GM19438 (cell line): ENCODE data around the gene ADAMTS2.

Experiments used
- ATAC-seq: cut with Tn5 transposase; IDR thresholded peaks from one replicate; pipeline ENCODE4 v1.9.1; 2021; ENCODE audit warnings: low read depth; ENCODE audit not compliant: unreplicated experiment

ADAMTS2 gene

DNA sequence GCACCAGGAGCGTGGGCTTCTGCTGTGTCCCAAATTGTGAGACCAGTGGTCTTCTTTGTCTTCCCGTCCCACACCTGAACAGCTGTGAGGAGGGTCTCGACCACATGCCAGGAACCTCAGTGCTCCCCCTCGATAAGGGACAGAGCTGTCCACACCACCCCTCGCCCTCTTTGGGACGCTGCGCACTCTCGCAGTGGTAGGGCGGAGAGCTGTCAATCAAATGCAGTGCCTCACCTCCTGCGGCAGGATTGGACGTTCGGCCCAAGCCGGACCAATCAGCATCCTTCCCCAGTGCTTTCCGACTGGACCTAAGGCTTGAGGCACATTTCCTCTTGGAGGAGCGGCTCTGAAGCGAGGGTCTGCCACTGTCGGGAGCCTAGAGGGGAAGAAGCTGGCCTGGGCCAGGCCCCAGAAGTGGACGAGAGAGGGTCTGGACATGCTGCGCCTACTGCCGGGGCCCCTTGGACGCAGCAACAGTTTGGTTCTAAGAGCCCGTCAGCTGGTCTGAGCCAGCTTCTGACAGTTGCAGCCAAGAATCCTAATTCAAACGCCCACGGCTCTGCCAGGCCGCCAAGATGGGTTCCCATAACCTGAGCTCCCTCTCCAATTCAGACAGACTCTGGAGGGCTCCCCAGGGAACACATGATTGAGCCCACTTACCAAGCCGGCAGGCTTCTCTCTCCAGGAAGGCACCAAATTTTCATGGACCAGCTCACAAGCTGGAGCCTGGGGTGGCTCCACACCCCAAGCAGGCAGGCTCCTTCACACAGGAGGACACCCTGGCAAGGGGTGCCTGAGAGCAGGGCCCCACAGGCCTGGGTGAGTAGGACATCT lies 28.1 kb upstream of the ADAMTS2 start:
- ATAC-seq: no peak

GRCh38 chr5:179371681-179372680 lies 26.7 kb upstream of the ADAMTS2 start:
- no peak for ATAC-seq

DNA sequence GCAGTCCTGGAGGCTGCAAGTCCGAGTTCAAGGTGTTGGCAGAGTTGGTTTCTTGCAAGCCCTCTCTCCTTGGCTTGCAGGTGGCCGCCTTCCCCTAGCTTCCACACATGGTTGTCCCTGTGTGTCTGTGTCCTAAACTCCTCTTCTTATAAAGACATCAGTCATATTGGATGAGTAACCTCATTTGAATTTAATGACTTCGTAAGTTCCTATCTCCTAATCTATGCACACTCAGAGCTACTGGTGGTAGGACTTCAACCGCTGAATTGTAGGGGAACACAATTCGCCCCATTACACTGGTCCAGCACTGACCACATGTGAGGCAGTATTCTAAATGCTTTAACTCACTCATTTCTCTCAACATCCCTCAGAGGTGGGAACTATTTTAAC lies 25.9 kb upstream of the ADAMTS2 start:
- no peak for ATAC-seq

- ATAC-seq: no peak
Observed at GRCh38 chr5:179370490-179371120, 25.3 kb upstream of the ADAMTS2 start.

DNA sequence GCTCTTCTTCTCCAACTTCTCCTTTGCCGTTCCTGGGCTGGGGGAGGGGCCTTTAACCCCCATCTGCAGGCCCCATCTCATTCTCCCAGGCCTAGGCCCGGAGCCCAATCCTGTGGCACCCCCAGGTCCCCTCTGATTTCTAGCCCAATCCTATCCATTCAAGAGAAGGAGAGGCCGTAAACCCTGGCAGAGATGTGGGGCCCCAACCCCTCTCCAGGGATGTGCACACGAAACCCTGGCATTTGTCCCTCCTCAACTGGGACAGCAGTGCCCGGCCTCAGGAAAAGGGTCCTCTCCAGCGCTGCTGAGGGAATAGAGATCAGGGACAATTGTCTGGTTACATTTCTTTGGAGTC lies 24.2 kb upstream of the ADAMTS2 start:
- ATAC-seq: no peak

DNA sequence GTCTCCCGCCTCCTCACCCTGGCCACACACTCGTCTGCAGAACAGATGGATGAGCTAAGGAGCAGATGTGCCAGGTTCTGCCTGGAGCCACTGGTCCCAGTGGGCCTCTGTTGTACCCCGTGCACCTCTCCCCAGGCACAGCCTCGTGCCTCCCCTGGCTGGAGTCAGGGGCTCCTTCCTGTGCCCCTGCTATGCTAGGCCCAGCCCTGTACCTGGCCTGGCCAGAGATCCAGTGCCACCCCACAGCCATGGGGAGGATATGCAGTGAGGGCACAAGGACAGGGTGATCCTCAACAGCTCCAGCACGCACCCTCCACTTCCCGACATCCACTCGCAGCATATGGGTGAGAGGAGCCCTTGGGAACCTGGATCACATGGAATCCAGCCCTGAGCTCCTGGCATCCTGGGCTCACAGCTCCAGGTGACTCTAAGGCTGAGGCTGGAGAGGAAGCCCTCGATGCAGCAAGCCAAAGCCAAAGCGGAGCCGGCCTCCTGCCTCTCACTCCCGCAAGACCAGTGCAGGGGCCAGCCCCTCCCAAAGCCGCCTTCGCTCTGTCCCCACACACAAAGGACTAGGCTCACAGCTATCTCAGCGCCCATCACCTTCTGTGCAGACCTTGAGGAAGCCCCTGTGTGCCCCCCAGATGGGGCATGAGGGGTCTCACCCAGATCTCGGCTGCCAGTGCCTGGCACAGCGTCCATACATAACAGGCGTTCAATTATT lies 23.7 kb upstream of the ADAMTS2 start:
- no peak for ATAC-seq

DNA sequence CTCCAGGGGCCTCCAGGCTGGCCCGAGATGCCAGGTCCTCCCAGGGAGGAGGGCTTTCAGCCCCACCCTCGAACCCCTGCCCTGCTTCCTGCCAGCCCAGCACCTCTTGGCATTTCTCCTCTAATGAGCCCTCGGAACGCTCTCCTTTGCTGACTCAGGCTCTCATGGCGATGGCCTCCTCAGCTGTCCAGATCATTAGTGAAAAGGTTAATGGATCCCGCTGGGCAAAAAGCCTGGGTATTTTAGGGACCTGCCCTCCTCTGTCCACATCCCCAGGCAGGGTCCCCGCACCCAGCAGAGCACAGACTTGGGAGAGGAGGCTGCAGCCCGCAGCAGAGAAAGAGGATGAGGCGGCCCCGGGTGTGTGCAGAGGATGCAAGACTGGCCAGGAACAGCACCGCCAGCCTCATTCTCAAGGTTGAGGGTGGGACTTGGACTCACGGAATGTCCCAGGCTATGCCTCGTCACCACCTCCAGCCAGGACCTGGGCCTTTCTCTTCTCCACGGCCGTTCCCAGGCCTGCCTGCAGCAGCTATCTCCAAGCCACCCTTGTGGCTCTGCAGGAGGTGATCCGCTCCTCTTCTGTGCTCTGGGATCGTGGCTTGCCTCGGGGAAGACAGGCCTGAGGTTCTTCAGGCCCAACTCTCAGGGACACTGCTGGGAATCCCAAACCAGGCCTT lies 23.0 kb upstream of the ADAMTS2 start:
- ATAC-seq: no peak

DNA sequence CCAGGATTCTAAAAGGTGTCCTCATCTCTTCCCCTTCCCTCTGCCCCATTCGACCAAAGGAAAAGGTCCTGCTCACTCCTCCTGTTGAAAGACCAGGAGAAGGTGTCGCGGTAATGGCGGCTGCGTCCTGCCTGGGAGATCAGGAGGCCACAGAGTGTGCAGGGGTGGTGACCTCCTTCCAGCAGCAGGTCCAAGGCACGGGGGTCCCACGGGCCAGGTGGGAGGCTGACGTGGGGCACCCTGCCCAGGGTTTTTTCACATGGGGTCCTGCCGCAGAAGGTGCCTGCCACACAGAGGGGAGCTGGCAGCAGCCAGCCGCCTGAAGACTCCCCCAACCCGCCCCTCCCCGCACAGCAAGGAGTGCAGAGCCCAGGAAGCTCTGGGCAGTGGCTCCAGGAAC lies 22.2 kb upstream of the ADAMTS2 start:
- no peak for ATAC-seq

DNA sequence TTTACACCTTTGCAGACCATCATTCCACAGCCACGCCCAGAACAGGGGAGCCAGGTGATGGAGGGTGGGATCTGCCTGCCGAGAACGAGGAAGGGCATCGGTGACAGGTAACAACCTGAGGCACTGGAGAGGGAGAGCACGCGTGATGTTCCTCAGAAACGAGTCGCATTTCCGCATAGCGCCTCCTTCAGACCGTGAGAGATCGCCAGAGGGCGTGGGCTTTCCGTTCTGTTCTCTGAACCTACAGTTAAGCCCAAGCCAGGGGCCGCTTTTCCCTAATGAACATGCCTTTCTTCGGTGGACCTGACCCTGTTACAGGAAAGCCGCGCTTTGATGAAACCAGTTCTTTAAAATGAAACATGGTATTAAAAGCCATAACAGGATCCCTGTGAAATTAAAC lies 17.1 kb upstream of the ADAMTS2 start:
- ATAC-seq: no peak

DNA sequence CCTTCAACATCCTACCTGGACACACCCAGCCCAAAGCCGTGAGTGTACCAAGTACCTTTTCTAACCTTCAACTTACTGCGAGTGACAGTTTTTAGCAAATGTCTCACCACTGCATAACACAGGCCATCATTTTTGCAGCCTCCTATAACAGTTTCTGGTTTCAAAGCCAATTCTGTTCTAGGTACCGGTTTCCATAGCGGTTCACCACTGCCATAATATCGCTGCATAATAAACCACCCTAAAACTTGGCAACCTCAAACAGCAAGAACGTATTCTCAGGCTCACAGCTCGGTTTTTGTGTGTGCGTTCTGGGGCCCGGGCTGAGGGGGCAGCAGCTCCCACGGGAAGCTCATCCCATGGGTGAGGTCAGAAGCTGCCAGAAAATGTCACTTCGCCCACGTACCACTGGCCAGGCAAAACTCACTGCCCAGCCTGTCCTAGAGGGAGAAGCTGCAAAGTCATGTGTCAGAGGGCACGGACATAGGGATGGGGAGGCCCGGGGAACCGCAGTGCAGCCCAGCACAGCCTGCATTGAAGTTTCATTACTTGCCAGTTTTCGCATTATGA lies 15.9 kb upstream of the ADAMTS2 start:
- ATAC-seq: no peak

DNA sequence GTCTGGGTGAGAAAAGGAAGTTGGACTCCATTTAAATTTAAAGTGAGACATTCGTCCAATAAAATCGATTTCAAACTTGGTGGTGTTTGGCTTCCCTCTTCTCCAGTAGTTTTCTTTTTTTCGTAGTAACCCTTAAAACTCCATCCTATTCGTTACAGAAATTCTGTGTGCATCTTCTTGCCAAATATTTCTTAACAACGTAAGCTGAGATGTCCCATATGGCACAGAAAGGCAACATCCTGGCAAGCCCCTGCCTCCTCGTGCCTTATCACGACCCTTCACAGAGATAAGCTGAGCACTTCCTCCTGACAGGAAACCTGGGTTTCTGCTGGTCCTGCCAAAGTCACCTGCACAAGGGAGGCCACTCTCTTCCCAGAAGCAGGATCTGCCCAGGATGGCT lies 11.8 kb upstream of the ADAMTS2 start:
- ATAC-seq: no peak

GRCh38 chr5:179355976-179356974 lies 11.0 kb upstream of the ADAMTS2 start:
- no peak for ATAC-seq

DNA sequence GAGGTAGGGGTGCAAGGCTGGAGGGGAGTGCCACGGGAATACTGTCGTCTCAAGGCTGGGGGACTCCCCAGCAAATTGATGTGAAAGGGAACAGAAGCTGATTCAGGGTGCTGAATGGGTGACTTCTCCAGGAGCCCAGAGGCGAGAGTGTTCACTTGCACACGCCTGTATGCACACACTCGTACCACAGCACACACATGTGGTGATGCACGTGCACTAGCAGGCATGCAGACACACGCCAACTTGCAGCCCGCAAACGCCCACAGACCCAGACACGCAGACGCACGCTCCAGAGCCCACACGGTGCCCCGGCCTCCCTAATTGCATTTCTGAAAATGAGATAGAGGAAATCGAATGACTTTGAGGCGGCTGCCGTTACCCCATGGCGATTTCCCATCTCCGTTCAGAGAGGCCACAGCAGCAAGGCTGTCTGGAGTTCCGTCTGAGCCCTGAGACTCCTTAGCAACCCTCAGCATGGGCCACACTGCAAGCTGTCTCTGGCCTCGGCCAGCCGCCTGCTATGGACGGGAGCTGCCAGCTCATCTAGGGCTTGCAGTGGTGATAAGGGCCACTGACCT lies 9.1 kb upstream of the ADAMTS2 start:
- no peak for ATAC-seq

GRCh38 chr5:179348843-179349242 lies 3.6 kb upstream of the ADAMTS2 start:
- no peak for ATAC-seq

DNA sequence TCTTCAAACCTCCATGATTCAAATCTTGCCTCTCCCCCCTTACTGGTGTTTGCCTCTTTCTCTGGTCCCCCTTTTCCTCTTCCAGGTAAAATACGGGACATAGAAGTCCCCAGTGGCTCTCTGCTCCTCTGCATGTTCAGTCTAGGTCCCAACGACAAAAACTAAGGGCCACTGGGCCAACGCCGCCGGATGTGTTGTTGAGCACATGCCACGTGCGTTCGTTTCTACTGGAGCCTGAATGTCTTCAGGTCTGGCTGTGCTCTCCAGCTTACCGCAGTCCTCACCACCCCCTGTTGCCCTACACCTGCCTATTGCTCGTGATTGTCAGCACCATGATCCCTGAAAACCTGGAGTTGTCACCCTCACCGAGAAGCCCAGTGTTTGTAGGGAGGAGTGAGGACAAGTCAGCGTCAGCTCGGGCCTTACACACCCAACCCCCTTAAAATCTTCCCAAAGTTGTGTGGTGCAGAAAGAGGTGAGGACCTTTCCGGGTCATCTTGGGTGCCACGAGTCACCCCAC lies 2.8 kb upstream of the ADAMTS2 start:
- no peak for ATAC-seq

DNA sequence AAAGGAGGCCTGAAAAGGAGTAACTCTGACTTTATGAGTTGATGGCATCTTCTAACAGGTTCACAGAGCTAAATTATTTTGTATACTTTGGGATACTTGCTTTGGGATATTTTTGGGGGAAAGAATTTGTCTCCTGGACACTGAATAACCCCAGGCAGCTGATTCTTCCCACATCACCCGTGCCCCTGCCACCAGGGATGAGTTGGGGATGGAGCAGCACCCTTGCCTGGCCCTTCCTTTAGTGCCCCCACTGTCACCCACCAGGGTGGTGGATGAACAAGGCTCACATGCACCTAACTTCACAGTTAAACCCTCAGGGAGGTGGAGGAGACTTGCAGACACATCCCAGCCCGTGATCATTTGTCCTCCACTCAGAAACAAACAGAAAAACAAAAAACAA lies 2.3 kb upstream of the ADAMTS2 start:
- ATAC-seq: no peak

- no peak for ATAC-seq
Observed at GRCh38 chr5:179346875-179347274, 1.6 kb upstream of the ADAMTS2 start.

DNA sequence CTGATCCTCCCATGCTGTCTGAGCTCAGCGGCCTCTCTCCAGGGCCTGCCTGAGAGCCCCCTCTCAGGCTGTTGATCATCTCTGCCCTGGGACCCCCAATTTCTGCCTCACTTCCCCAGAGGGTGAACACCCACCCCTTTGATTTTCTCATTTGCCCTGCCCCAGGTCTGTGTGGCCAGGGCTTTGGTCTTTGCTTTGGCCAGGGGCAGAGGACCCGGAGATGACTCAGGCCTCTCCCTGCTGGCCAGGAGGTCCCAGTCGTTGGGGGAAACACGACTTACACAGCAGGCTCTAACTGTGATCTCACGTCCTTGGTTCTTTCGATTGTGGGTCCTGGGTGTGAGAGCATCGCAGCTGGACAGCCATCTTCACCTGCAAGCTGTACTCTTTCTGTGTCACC lies 1.1 kb upstream of the ADAMTS2 start:
- ATAC-seq: no peak
